SU-DHL-6 (cell line): ENCODE results near the gene DPP9.

ENCODE experiments used
- EZH2phosphoT487 ChIP-seq: fragments of 200-600 bp; sonication (generic), shearing (Covaris generic); conservative IDR thresholded peaks from 2 replicates; pipeline ENCODE4 v1.6.1; 2018; ENCODE audit warnings: mild to moderate bottlenecking, antibody characterized with exemption, low read length, moderate library complexity, mixed read lengths
- TF ChIP-seq, protein P1 (sequence below): fragments of 200-600 bp; sonication (generic); IDR thresholded peaks from one replicate; pipeline ENCODE4 v1.5.1; 2017; ENCODE audit warnings: antibody characterized with exemption, mild to moderate bottlenecking, low read length, moderate library complexity; ENCODE audit not compliant: insufficient read depth, poor library complexity, severe bottlenecking

- TF ChIP-seq, protein P1, sequence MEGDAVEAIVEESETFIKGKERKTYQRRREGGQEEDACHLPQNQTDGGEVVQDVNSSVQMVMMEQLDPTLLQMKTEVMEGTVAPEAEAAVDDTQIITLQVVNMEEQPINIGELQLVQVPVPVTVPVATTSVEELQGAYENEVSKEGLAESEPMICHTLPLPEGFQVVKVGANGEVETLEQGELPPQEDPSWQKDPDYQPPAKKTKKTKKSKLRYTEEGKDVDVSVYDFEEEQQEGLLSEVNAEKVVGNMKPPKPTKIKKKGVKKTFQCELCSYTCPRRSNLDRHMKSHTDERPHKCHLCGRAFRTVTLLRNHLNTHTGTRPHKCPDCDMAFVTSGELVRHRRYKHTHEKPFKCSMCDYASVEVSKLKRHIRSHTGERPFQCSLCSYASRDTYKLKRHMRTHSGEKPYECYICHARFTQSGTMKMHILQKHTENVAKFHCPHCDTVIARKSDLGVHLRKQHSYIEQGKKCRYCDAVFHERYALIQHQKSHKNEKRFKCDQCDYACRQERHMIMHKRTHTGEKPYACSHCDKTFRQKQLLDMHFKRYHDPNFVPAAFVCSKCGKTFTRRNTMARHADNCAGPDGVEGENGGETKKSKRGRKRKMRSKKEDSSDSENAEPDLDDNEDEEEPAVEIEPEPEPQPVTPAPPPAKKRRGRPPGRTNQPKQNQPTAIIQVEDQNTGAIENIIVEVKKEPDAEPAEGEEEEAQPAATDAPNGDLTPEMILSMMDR = no peak
- no peak for TF ChIP-seq EZH2phosphoT487
Observed at GRCh38 chr19:4657262-4657661, 66.4 kb downstream of the DPP9 start.
